Mucosa of rectum (tissue), 2 donors: Measurements from ENCODE around the gene NEB.
"Not testable (repeated sequence)": the region's sequence is repeated elsewhere in the genome, so short reads cannot be mapped to it uniquely, and the experiment has no call there.

Experiments
- H3K27ac ChIP-seq, 2 donors: one replicate each; pipeline ENCODE4 v1.7.0; 2013; ENCODE audit warnings: inconsistent platforms in 2 of 2, low read depth in 2 of 2, low read length in 2 of 2
- H3K27me3 ChIP-seq, 2 donors: one replicate each; pipeline ENCODE4 v1.7.0; 2013; ENCODE audit warnings: low read length in 2 of 2; ENCODE audit not compliant: control insufficient read depth in 2 of 2, insufficient read depth in 2 of 2
- H3K36me3 ChIP-seq, 2 donors: one replicate each; pipeline ENCODE4 v1.7.0; 2013; ENCODE audit warnings: low read length in 2 of 2; ENCODE audit not compliant: control insufficient read depth in 2 of 2, insufficient read depth in 2 of 2
- H3K4me1 ChIP-seq, 2 donors: one replicate each; pipeline ENCODE4 v1.7.0; 2013; ENCODE audit warnings: low read length in 2 of 2, mild to moderate bottlenecking in 1 of 2; ENCODE audit not compliant: control insufficient read depth in 2 of 2, insufficient read depth in 2 of 2
- H3K4me3 ChIP-seq, 2 donors: one replicate each; pipeline ENCODE4 v1.7.0; 2013; ENCODE audit warnings: low read length in 2 of 2
- H3K9ac ChIP-seq, 2 donors: one replicate each; pipeline ENCODE4 v1.7.0; 2013; ENCODE audit warnings: low read length in 2 of 2, low read depth in 1 of 2, mild to moderate bottlenecking in 1 of 2
- H3K9me3 ChIP-seq, 2 donors: one replicate each; pipeline ENCODE4 v1.7.0; 2013; ENCODE audit warnings: low read length in 2 of 2; ENCODE audit not compliant: control insufficient read depth in 2 of 2
- donor health status: healthy.
- donor health status: Normal muscosa, but diverticular disease.

The NEB gene

GRCh38 chr2:151596903-151597608 lies 137.2 kb downstream of the NEB start:
- H3K9ac ChIP-seq, H3K36me3 ChIP-seq, H3K4me1 ChIP-seq, H3K27me3 ChIP-seq, H3K4me3 ChIP-seq, H3K9me3 ChIP-seq, H3K27ac ChIP-seq: not testable (repeated sequence)

- H3K4me1 ChIP-seq, H3K27me3 ChIP-seq, H3K36me3 ChIP-seq, H3K9me3 ChIP-seq, H3K27ac ChIP-seq, H3K4me3 ChIP-seq, H3K9ac ChIP-seq: not testable (repeated sequence)
Measured at GRCh38 chr2:151591908-151592255, 142.4 kb downstream of the NEB start.

GRCh38 chr2:151591250-151591907 lies 142.9 kb downstream of the NEB start:
- not testable (repeated sequence) for H3K4me3 ChIP-seq, H3K36me3 ChIP-seq, H3K4me1 ChIP-seq, H3K27ac ChIP-seq, H3K27me3 ChIP-seq, H3K9ac ChIP-seq, H3K9me3 ChIP-seq

GRCh38 chr2:151581300-151581699 lies 153.0 kb downstream of the NEB start:
- H3K36me3 ChIP-seq, H3K27me3 ChIP-seq, H3K9me3 ChIP-seq, H3K4me1 ChIP-seq, H3K9ac ChIP-seq, H3K4me3 ChIP-seq, H3K27ac ChIP-seq: not testable (repeated sequence)

GRCh38 chr2:151580697-151581096 lies 153.6 kb downstream of the NEB start:
- not testable (repeated sequence) for H3K4me3 ChIP-seq, H3K9me3 ChIP-seq, H3K36me3 ChIP-seq, H3K4me1 ChIP-seq, H3K9ac ChIP-seq, H3K27ac ChIP-seq, H3K27me3 ChIP-seq

GRCh38 chr2:151577116-151577515 lies 157.2 kb downstream of the NEB start:
- H3K27ac ChIP-seq = no peak overlapping the region
- H3K4me3 ChIP-seq = no peak overlapping the region
- no peaks in the 10 kb centered on the region for H3K27me3 ChIP-seq
- H3K9me3 ChIP-seq = no peaks in the 10 kb centered on the region
- H3K4me1 ChIP-seq = no peaks in the 10 kb centered on the region
- H3K9ac ChIP-seq = no peak overlapping the region
- H3K36me3 ChIP-seq = no peaks in the 10 kb centered on the region

- Histone ChIP-seq H3K27ac (no peak overlapping the region), H3K9ac (no peak overlapping the region), H3K27me3 (no peaks in the 10 kb centered on the region), H3K4me3 (no peak overlapping the region), H3K9me3 (no peaks in the 10 kb centered on the region), H3K36me3 (no peaks in the 10 kb centered on the region), H3K4me1 (no peaks in the 10 kb centered on the region)
Measured at GRCh38 chr2:151576080-151576479, 158.2 kb downstream of the NEB start.

DNA sequence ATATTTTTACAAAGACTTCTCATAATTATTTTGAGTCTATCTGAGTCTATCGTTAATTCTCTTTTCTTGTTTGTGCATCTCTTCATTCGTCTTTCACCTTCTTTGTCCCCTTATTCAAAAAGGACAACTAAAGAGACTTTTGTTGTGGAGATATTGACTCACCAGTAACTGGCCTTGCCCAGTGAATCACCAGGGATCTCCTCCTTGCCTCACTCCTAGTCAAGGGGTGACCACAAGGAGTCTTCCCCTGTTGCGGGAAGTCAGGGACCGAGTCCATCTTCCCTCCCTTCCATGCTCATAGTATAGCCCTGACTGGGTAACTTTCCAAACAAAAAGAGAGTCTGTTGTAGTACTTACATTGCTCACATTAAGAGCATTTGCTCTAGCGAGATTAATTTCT lies 158.9 kb downstream of the NEB start:
- H3K27ac ChIP-seq = no peak overlapping the region
- no peaks in the 10 kb centered on the region for H3K9me3 ChIP-seq
- H3K27me3 ChIP-seq = no peaks in the 10 kb centered on the region
- H3K36me3 ChIP-seq = no peaks in the 10 kb centered on the region
- no peaks in the 10 kb centered on the region for H3K4me1 ChIP-seq
- H3K9ac ChIP-seq = no peak overlapping the region
- no peak overlapping the region for H3K4me3 ChIP-seq

DNA sequence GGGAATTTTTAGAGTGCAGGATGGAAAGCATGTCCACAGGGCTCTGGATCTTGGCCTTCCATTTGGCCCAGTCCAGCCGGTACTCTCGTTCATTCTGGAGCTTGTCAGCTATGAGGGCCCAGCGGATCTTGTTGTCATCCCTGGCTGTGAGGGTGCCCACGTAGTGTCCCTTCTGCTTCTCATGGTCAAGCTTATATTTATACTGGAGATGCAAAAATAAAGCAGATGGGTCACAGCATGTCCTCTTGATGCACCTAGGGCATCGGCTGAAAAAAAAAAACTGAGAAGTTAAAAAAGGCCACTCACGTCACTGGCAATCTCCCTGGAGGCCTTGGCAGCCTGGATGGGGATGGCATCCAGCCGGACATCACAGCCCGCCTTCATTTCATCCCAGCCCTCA lies 164.1 kb downstream of the NEB start:
- no peak overlapping the region for H3K27ac ChIP-seq
- H3K9ac ChIP-seq = no peak overlapping the region

GRCh38 chr2:151569167-151569566 lies 165.1 kb downstream of the NEB start:
- H3K4me1 ChIP-seq = no peaks in the 10 kb centered on the region
- no peaks in the 10 kb centered on the region for H3K27me3 ChIP-seq
- no peak overlapping the region for H3K9ac ChIP-seq
- no peaks in the 10 kb centered on the region for H3K9me3 ChIP-seq
- no peak overlapping the region for H3K4me3 ChIP-seq
- no peaks in the 10 kb centered on the region for H3K36me3 ChIP-seq
- H3K27ac ChIP-seq = no peak overlapping the region

More for the DNA sequence above, 164.1 kb downstream of the NEB start:
- no peaks in the 10 kb centered on the region for H3K9me3 ChIP-seq
- no peaks in the 10 kb centered on the region for H3K27me3 ChIP-seq
- H3K36me3 ChIP-seq = no peaks in the 10 kb centered on the region
- H3K4me1 ChIP-seq = no peaks in the 10 kb centered on the region
- H3K4me3 ChIP-seq = no peak overlapping the region
